Activated CD8-positive, alpha-beta memory T cell treated with anti-CD3 and anti-CD28 coated beads, Interleukin-2, amount 10 ng/mL, durations not matched to agents 7 days and 5 days (primary cell): ENCODE measurements around the gene FTHL17. TPM values are rescaled to one million over a fixed set of nuclear protein-coding genes. Genes with fewer than 3 reads are reported as not detected.

Experiments
- ATAC-seq: fragments of 150-1000 bp; cut with Tn5 transposase; one replicate; pipeline ENCODE4 v1.10.0; 2021; ENCODE audit warnings: moderate library complexity
- CTCF ChIA-PET: fragments of 350-600 bp; sonication (Branson Sonifier 250); formaldehyde crosslinking; loops from one replicate; lab custom pipeline; 2021; ENCODE audit warnings: antibody characterized with exemption; lab: Charles Lee
- DNase-seq: peaks from one replicate; pipeline ENCODE4 v3.0.0-alpha.2; 2020
- H3K27ac Mint-ChIP-seq: one replicate; pipeline ENCODE4 v1.8.0; 2021; ENCODE audit warnings: mild to moderate bottlenecking, mixed read lengths
- H3K27me3 Mint-ChIP-seq: one replicate; pipeline ENCODE4 v1.8.0; 2021; ENCODE audit warnings: mixed read lengths
- H3K36me3 Mint-ChIP-seq: one replicate; pipeline ENCODE4 v1.8.0; 2021; ENCODE audit warnings: mild to moderate bottlenecking, mixed read lengths
- H3K4me1 Mint-ChIP-seq: one replicate; pipeline ENCODE4 v1.8.0; 2021; ENCODE audit warnings: mixed read lengths
- H3K4me3 Mint-ChIP-seq: one replicate; pipeline ENCODE4 v1.8.0; 2021; ENCODE audit warnings: mild to moderate bottlenecking, moderate library complexity, mixed read lengths
- H3K9me3 Mint-ChIP-seq: one replicate; pipeline ENCODE4 v1.8.0; 2022; ENCODE audit warnings: low read depth, mixed read lengths
- total RNA-seq, 2 experiments: library from RNA; stranded (reverse); gene quantifications; one replicate each; pipeline ENCODE4 v1.2.3, GENCODE V29; 2021

Gene FTHL17
- not detected for total RNA-seq

GRCh38 chrX:31071725-31072124 lies at the start of gene FTHL17:
Gene FTHL17 (minus strand): TSS chrX:31072041. CDS start chrX:31071953, 88 bp downstream.
- Mint-ChIP-seq H3K4me3 (no peak within 1 kb of the TSS), H3K9me3 (peaks cover 5% of the 10 kb centered on the region)
- CTCF ChIA-PET: no interaction called here

GRCh38 chrX:31117266-31117665 lies 45.4 kb upstream of the FTHL17 start:
- H3K27me3 Mint-ChIP-seq: no peaks in the 10 kb centered on the region
- H3K36me3 Mint-ChIP-seq: no peaks in the 10 kb centered on the region
- no peak overlapping the region for H3K4me3 Mint-ChIP-seq
- ATAC-seq: no peak
- H3K4me1 Mint-ChIP-seq: peaks cover 5% of the 10 kb centered on the region
- H3K9me3 Mint-ChIP-seq: no peaks in the 10 kb centered on the region
- CTCF ChIA-PET: no interaction called here
- H3K27ac Mint-ChIP-seq: no peak overlapping the region
- DNase-seq: no peak

More at GRCh38 chrX:31071725-31072124, at the start of gene FTHL17:
- ATAC-seq (no peak), DNase-seq (no peak)
- H3K27me3 Mint-ChIP-seq: no peaks in the 10 kb centered on the region
- H3K36me3 Mint-ChIP-seq: no peaks in the 10 kb centered on the region
- H3K4me1 Mint-ChIP-seq: peaks cover 4% of the 10 kb centered on the region
- H3K27ac Mint-ChIP-seq: no peak within 1 kb of the TSS

GRCh38 chrX:31115398-31115797 lies 43.6 kb upstream of the FTHL17 start:
- Mint-ChIP-seq H3K4me3 (no peak overlapping the region), H3K36me3 (no peaks in the 10 kb centered on the region), H3K27me3 (no peaks in the 10 kb centered on the region), H3K9me3 (no peaks in the 10 kb centered on the region), H3K4me1 (peaks cover 7% of the 10 kb centered on the region), H3K27ac (no peak overlapping the region)
- ATAC-seq (no peak), DNase-seq (no peak)
- CTCF ChIA-PET: no interaction called here

DNA sequence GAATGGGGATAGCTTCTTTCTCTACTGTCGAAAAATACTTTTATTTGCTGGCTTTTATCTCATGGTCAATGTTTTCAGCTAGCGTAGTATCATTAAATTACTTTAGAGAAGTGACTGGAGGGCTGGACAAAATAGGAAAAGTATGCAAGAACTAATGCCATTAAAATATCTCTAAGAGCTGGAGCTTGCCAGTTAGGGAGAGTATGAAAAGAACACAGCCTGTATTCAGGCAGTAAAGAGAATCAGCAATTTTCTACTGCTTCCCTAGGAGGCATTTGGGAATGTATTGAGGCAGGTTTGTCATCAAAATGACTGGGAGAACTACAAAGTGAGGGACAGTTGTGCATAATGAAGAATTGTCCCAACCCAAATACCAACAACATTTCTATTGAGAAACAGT lies 43.0 kb upstream of the FTHL17 start:
- no peaks in the 10 kb centered on the region for H3K27me3 Mint-ChIP-seq
- H3K27ac Mint-ChIP-seq: no peak overlapping the region
- H3K36me3 Mint-ChIP-seq: no peaks in the 10 kb centered on the region
- no peak for ATAC-seq
- no peak for DNase-seq
- CTCF ChIA-PET: no interaction called here
- no peak overlapping the region for H3K4me3 Mint-ChIP-seq
- no peaks in the 10 kb centered on the region for H3K9me3 Mint-ChIP-seq
- peaks cover 7% of the 10 kb centered on the region for H3K4me1 Mint-ChIP-seq

DNA sequence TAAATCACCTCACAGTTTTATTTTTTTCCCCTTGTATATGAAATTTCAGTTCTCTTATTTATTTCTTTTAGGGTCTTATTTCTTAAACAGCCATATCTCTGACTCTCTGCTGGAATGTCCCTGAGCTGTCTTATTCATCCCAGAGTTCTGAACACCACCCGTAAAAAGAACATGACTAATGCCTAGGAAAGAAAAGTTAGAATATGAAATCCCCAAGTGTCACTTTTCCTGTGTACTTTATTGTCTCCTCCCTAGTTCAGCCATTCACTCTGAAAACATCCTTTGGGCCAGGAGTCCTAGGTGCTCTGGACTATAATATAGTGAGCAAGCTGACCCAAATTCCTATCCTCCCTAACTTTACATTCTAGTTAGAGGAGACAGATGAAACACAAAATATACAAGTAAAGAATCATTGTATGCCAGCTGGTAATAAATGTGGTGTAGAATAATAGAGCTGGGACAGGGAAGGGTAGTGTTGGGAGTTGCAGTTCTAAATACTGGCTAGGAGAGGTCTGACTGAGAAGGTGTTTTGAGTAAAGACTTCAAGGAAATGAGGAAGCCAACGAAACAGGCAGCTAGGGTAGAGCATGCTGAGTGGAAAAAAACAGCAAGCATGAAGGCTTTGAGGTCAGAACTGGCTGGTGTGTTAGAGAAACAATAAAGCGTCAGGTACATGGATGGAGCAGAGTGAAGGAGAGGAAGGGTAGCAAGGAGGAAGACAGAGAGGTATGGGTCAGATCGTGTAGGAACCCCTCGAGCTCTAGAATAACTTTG lies 40.6 kb upstream of the FTHL17 start:
- H3K27me3 Mint-ChIP-seq: no peaks in the 10 kb centered on the region
- H3K4me1 Mint-ChIP-seq: peaks cover 7% of the 10 kb centered on the region
- no peak overlapping the region for H3K4me3 Mint-ChIP-seq
- no peaks in the 10 kb centered on the region for H3K9me3 Mint-ChIP-seq
- H3K27ac Mint-ChIP-seq: no peak overlapping the region
- ATAC-seq (no peak), DNase-seq (no peak)
- CTCF ChIA-PET: no interaction called here
- no peaks in the 10 kb centered on the region for H3K36me3 Mint-ChIP-seq

GRCh38 chrX:31110657-31111056 lies 38.8 kb upstream of the FTHL17 start:
- no peaks in the 10 kb centered on the region for H3K27me3 Mint-ChIP-seq
- H3K9me3 Mint-ChIP-seq: no peaks in the 10 kb centered on the region
- H3K4me3 Mint-ChIP-seq: no peak overlapping the region
- no peak for ATAC-seq
- H3K27ac Mint-ChIP-seq: no peak overlapping the region
- H3K4me1 Mint-ChIP-seq: peaks cover 7% of the 10 kb centered on the region
- DNase-seq: no peak
- no peaks in the 10 kb centered on the region for H3K36me3 Mint-ChIP-seq
- CTCF ChIA-PET: no interaction called here

DNA sequence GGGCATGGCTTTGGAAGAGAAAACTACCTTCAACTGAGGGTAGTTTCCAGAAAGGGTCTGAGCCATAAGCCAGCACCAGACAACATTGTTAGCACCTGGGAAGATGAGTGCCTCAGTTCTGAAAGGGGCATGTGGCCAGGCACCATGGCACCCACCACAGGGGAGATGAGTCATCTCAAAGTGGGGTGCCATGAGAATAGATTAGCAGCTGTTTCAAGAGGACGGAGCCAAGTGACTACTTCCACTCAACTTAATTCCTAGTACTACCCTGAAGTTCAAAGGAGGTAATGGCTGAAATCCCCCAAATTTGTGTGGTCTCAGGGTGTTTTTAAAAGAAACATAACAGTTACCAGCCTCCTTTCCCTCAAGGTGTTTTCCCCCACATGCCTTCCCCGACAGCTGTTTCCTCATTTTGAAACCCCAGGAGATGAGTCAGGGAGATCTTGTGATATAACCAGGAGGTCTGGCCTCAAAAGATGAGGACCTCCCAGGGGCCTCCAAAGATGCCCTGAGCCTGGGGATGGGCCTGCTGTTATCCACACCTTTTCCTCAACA lies 27.8 kb upstream of the FTHL17 start:
- H3K4me1 Mint-ChIP-seq: peaks cover 14% of the 10 kb centered on the region
- H3K36me3 Mint-ChIP-seq: no peaks in the 10 kb centered on the region
- H3K27me3 Mint-ChIP-seq: peaks cover 2% of the 10 kb centered on the region
- DNase-seq (peak; percentile 58), ATAC-seq (peak; percentile 86)
- no peaks in the 10 kb centered on the region for H3K9me3 Mint-ChIP-seq
- H3K27ac Mint-ChIP-seq: peak overlapping the region; percentile 28
- H3K4me3 Mint-ChIP-seq: no peak overlapping the region
- CTCF ChIA-PET: no interaction called here

- Mint-ChIP-seq H3K27me3 (peaks cover 2% of the 10 kb centered on the region), H3K4me3 (no peak overlapping the region), H3K4me1 (peaks cover 16% of the 10 kb centered on the region), H3K27ac (no peak overlapping the region), H3K36me3 (no peaks in the 10 kb centered on the region), H3K9me3 (peaks cover 3% of the 10 kb centered on the region)
- CTCF ChIA-PET: no interaction called here
- no peak for ATAC-seq
- no peak for DNase-seq
These were observed 26.2 kb upstream of the FTHL17 start for GRCh38 chrX:31098079-31098478.

- Mint-ChIP-seq H3K4me3 (no peak overlapping the region), H3K9me3 (peaks cover 3% of the 10 kb centered on the region), H3K27me3 (peaks cover 2% of the 10 kb centered on the region), H3K27ac (no peak overlapping the region), H3K4me1 (peaks cover 7% of the 10 kb centered on the region), H3K36me3 (no peaks in the 10 kb centered on the region)
- CTCF ChIA-PET: no interaction called here
- ATAC-seq (no peak), DNase-seq (no peak)
These were observed 21.8 kb upstream of the FTHL17 start for GRCh38 chrX:31093639-31093975.

GRCh38 chrX:31092970-31093638 lies 21.3 kb upstream of the FTHL17 start:
- Mint-ChIP-seq H3K36me3 (no peaks in the 10 kb centered on the region), H3K27me3 (peaks cover 2% of the 10 kb centered on the region), H3K9me3 (peaks cover 3% of the 10 kb centered on the region), H3K4me1 (peaks cover 10% of the 10 kb centered on the region), H3K27ac (peak overlapping the region; percentile 14), H3K4me3 (no peak overlapping the region)
- no peak for ATAC-seq
- CTCF ChIA-PET: no interaction called here
- DNase-seq: no peak

DNA sequence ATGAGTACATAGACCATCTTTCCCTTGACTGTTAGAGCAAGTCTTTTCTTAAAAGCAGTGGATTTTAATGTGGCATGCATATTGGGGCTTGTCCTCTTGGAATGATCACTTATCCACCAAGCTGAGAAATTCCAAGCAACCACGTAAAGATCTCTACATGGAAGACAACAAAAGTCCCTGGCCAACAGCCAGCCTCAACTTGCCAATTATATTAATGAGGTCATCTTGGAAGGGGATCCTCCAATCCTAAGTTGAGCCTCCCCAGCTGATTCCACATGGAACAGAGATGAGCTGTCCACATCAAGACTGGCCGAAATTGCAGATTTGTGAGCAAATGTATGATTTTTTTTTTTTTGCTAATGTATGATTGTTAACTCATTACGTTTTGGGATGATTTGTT lies 20.6 kb upstream of the FTHL17 start:
- ATAC-seq: no peak

DNA sequence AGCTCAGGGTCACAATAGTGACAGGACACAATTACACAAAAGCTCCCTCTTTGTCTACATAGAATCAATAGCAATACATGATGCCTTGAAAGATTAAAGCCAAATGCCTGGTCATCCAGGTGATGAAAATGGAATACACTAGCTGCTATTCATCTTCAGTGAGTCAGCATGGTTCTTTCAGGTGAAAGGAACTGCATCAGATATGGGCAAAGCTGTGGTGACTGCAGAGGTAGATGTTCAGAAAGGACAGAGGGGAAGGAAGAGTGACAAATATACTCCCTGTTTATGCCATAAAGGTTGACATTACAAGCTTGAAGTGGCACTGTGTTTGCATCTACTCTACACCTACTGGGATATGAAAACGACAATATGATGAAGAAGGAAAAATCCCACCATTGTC lies 20.0 kb upstream of the FTHL17 start:
- Mint-ChIP-seq H3K4me1 (peaks cover 10% of the 10 kb centered on the region), H3K27ac (no peak overlapping the region)
- ATAC-seq: no peak

More for the DNA sequence above, 20.6 kb upstream of the FTHL17 start:
- no peaks in the 10 kb centered on the region for H3K36me3 Mint-ChIP-seq
- peaks cover 3% of the 10 kb centered on the region for H3K9me3 Mint-ChIP-seq
- peaks cover 10% of the 10 kb centered on the region for H3K4me1 Mint-ChIP-seq
- H3K27me3 Mint-ChIP-seq: peaks cover 2% of the 10 kb centered on the region
- no peak overlapping the region for H3K27ac Mint-ChIP-seq
- no peak for DNase-seq
- CTCF ChIA-PET: no interaction called here
- no peak overlapping the region for H3K4me3 Mint-ChIP-seq

DNA sequence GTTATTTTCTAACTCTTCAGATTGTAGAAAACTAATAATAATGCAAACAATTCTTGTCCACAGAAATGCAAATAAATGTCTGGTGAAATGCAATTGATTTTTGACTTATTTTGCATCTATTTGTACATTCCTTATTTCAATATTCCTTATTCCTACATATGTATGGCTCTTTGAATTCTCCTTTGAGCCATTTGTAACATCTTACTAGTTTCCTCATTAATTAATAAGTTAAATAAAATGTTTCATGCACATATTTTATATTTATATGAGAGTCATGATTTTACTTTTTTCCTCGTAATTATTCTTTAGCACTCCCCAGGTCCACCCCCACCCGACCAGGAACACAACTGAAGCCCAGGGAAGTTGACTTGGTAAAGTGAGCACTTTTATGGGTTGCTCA lies 2.7 kb upstream of the FTHL17 start:
- no peak for ATAC-seq
- DNase-seq: no peak

More for the DNA sequence above, 20.0 kb upstream of the FTHL17 start:
- no peaks in the 10 kb centered on the region for H3K36me3 Mint-ChIP-seq
- H3K9me3 Mint-ChIP-seq: peaks cover 3% of the 10 kb centered on the region
- no peak for DNase-seq
- CTCF ChIA-PET: no interaction called here
- peaks cover 2% of the 10 kb centered on the region for H3K27me3 Mint-ChIP-seq
- H3K4me3 Mint-ChIP-seq: no peak overlapping the region

DNA sequence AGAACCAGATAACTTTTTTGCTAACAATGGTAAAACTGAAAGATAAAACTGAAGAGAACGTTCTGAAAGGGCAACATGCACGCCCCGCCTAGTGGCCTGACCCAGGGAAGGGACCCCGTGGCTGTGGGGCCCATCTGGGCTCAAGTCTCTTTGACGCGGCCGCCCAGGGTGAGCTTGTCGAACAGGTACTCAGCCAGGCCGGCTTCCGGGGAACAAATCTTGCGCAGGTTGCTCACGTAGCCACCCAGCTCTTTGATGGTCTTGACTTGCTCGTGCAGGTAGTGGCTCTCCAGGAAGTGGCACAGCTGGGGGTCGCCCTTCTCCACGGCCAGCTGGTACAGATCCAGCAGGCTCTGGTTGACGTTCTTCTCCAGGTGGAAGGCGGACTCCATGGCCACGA lies 579 bp downstream of the FTHL17 start:
- Mint-ChIP-seq H3K4me3 (no peak overlapping the region), H3K36me3 (no peaks in the 10 kb centered on the region), H3K27me3 (no peaks in the 10 kb centered on the region), H3K4me1 (peaks cover 4% of the 10 kb centered on the region), H3K27ac (no peak overlapping the region), H3K9me3 (peaks cover 5% of the 10 kb centered on the region)
- no peak for DNase-seq
- no peak for ATAC-seq
- CTCF ChIA-PET: no interaction called here

More for the DNA sequence above, 2.7 kb upstream of the FTHL17 start:
- Mint-ChIP-seq H3K4me3 (no peak overlapping the region), H3K27ac (no peak overlapping the region), H3K4me1 (peaks cover 2% of the 10 kb centered on the region), H3K36me3 (no peaks in the 10 kb centered on the region), H3K27me3 (no peaks in the 10 kb centered on the region), H3K9me3 (peaks cover 5% of the 10 kb centered on the region)
- CTCF ChIA-PET: no interaction called here
